Measurements from ENCODE around the gene SLC10A6. TPM values are rescaled to one million over a fixed set of nuclear protein-coding genes. Genes with fewer than 3 reads are reported as not detected.
A peak's percentile ranks its signal among the peaks of the same experiment; 100 is the strongest.

The SLC10A6 gene
- total RNA-seq, 1 experiment from 2014 or later, result not detected

- no peaks in the 10 kb centered on the region for H3K4me1 ChIP-seq (ENCODE audit: control insufficient read depth, insufficient read depth, low read length)
- DNase-seq (ENCODE audit: low read depth, low spot score), result peak; percentile 10
- BruUV-seq (replicated peaks), result no TSS peak
- ChIA-PET CTCF (no interaction called here), POLR2A (no interaction called here)
- no peak for ATAC-seq
- H3K27ac ChIP-seq (ENCODE audit: low read length), result no peak overlapping the region
- no peaks in the 10 kb centered on the region for H3K27me3 ChIP-seq (ENCODE audit: control insufficient read depth, insufficient read depth, low read length)
- no peaks in the 10 kb centered on the region for H3K9me3 ChIP-seq (ENCODE audit: control insufficient read depth, insufficient read depth, low read depth, low read length)
- no peaks in the 10 kb centered on the region for H3K36me3 ChIP-seq (ENCODE audit: control insufficient read depth, insufficient read depth, low read length)
- in situ Hi-C loops (cut with HindIII; ENCODE audit: low pct_unique_long_range_greater_than_20kb, low sequenced_read_pairs), result no loop called here
- TF ChIP-seq CTCF (IDR thresholded peaks at IDR 0.05) (no peak), TCF7L2 (IDR thresholded peaks at IDR 0.05; ENCODE audit: low read depth, low read length) (no peak), POLR2AphosphoS5 (IDR thresholded peaks at IDR 0.05; ENCODE audit: low read depth, low read length) (no peak), REST (IDR thresholded peaks at IDR 0.05; ENCODE audit: insufficient read depth in 1 of 2, low read depth in 2 of 2, low read length in 1 of 2) (no peak), SIN3A (IDR thresholded peaks at IDR 0.05; ENCODE audit: borderline replicate concordance, insufficient read depth, low read depth, low read length) (no peak)
- no peak overlapping the region for H3K4me3 ChIP-seq (ENCODE audit: low read depth in 2 of 2, low read length in 2 of 2)
- intact Hi-C loops (cut with micrococcal nuclease; ENCODE audit: unreplicated experiment), result no loop called here
Observed at GRCh38 chr4:86831262-86832130, 17.7 kb downstream of the SLC10A6 start.

- Histone ChIP-seq H3K36me3 (ENCODE audit: control insufficient read depth, insufficient read depth, low read length) (no peaks in the 10 kb centered on the region), H3K9me3 (ENCODE audit: control insufficient read depth, insufficient read depth, low read depth, low read length) (no peaks in the 10 kb centered on the region), H3K4me1 (ENCODE audit: control insufficient read depth, insufficient read depth, low read length) (no peaks in the 10 kb centered on the region), H3K27me3 (ENCODE audit: control insufficient read depth, insufficient read depth, low read length) (no peaks in the 10 kb centered on the region), H3K4me3 (ENCODE audit: low read depth in 2 of 2, low read length in 2 of 2) (no peak overlapping the region), H3K27ac (ENCODE audit: low read length) (no peak overlapping the region)
- POLR2A ChIA-PET, result no interaction called here
- intact Hi-C loops (cut with micrococcal nuclease; ENCODE audit: unreplicated experiment) (no loop called here), in situ Hi-C loops (cut with HindIII; ENCODE audit: low pct_unique_long_range_greater_than_20kb, low sequenced_read_pairs) (no loop called here)
- TF ChIP-seq CTCF (IDR thresholded peaks at IDR 0.05) (no peak), SIN3A (IDR thresholded peaks at IDR 0.05; ENCODE audit: borderline replicate concordance, insufficient read depth, low read depth, low read length) (no peak), TCF7L2 (IDR thresholded peaks at IDR 0.05; ENCODE audit: low read depth, low read length) (no peak), POLR2AphosphoS5 (IDR thresholded peaks at IDR 0.05; ENCODE audit: low read depth, low read length) (no peak), REST (IDR thresholded peaks at IDR 0.05; ENCODE audit: insufficient read depth in 1 of 2, low read depth in 2 of 2, low read length in 1 of 2) (no peak)
- CTCF ChIA-PET, result no interaction called here
- no TSS peak for BruUV-seq (replicated peaks)
- ATAC-seq, result no peak
- no peak for DNase-seq (ENCODE audit: low read depth, low spot score)
Observed at GRCh38 chr4:86825511-86825910, 23.7 kb downstream of the SLC10A6 start.
